ENCODE data around the gene LRMDA. TPM values are rescaled to one million over a fixed set of nuclear protein-coding genes. Genes with fewer than 3 reads are reported as not detected.

Gene LRMDA
- total RNA-seq, 3 donors from 2014 or later = 8.3 to 17.1 (median 11.1) TPM

GRCh38 chr10:76548716-76549115, 1117.3 kb downstream of the LRMDA start:
- H3K4me1 ChIP-seq = no peaks in the 10 kb centered on the region
- no peak overlapping the region for H3K4me3 ChIP-seq
- H3K27ac ChIP-seq = no peak overlapping the region
- no peaks in the 10 kb centered on the region for H3K9me3 ChIP-seq
- H3K27me3 ChIP-seq = no peaks in the 10 kb centered on the region
- no peaks in the 10 kb centered on the region for H3K36me3 ChIP-seq
- no peak for DNase-seq (ENCODE audit: low spot score in 2 of 2)
- TF ChIP-seq POLR2AphosphoS5 (IDR thresholded peaks at IDR 0.05) (no peak), CTCF (IDR thresholded peaks at IDR 0.05) (no peak), POLR2A (IDR thresholded peaks at IDR 0.05) (no peak)
- intact Hi-C loops (cut with DNase I; ENCODE audit: low total_unique reads) = no loop called here

GRCh38 chr10:76549171-76549570, 1117.7 kb downstream of the LRMDA start:
- TF ChIP-seq CTCF (IDR thresholded peaks at IDR 0.05) = no peak
- no peak for TF ChIP-seq POLR2A (IDR thresholded peaks at IDR 0.05)
- TF ChIP-seq POLR2AphosphoS5 (IDR thresholded peaks at IDR 0.05) = no peak
- no peaks in the 10 kb centered on the region for H3K27me3 ChIP-seq
- H3K4me3 ChIP-seq = no peak overlapping the region
- H3K27ac ChIP-seq = no peak overlapping the region
- intact Hi-C loops (cut with DNase I; ENCODE audit: low total_unique reads) = no loop called here
- H3K4me1 ChIP-seq = no peaks in the 10 kb centered on the region
- DNase-seq (ENCODE audit: low spot score in 2 of 2) = no peak
- H3K9me3 ChIP-seq = no peaks in the 10 kb centered on the region
- H3K36me3 ChIP-seq = no peaks in the 10 kb centered on the region

- no peak for DNase-seq (ENCODE audit: low spot score in 2 of 2)
- TF ChIP-seq CTCF (IDR thresholded peaks at IDR 0.05) = no peak
- no peak for TF ChIP-seq POLR2A (IDR thresholded peaks at IDR 0.05)
- no peak for TF ChIP-seq POLR2AphosphoS5 (IDR thresholded peaks at IDR 0.05)
- Histone ChIP-seq H3K27ac (no peak overlapping the region), H3K4me3 (no peak overlapping the region), H3K4me1 (no peaks in the 10 kb centered on the region), H3K36me3 (no peaks in the 10 kb centered on the region), H3K27me3 (no peaks in the 10 kb centered on the region), H3K9me3 (no peaks in the 10 kb centered on the region)
- intact Hi-C loops (cut with DNase I; ENCODE audit: low total_unique reads) = no loop called here
Observed at GRCh38 chr10:76550806-76551205, 1119.4 kb downstream of the LRMDA start.

- H3K27me3 ChIP-seq = no peaks in the 10 kb centered on the region
- H3K36me3 ChIP-seq = no peaks in the 10 kb centered on the region
- H3K9me3 ChIP-seq = no peaks in the 10 kb centered on the region
- H3K4me1 ChIP-seq = no peaks in the 10 kb centered on the region
- no peak for DNase-seq (ENCODE audit: low spot score in 2 of 2)
- H3K4me3 ChIP-seq = no peak overlapping the region
- intact Hi-C loops (cut with DNase I; ENCODE audit: low total_unique reads) = no loop called here
- no peak overlapping the region for H3K27ac ChIP-seq
- TF ChIP-seq POLR2AphosphoS5 (IDR thresholded peaks at IDR 0.05) = no peak
- TF ChIP-seq CTCF (IDR thresholded peaks at IDR 0.05) = no peak
- TF ChIP-seq POLR2A (IDR thresholded peaks at IDR 0.05) = no peak
Observed at GRCh38 chr10:76552091-76552873, 1120.9 kb downstream of the LRMDA start.

- Histone ChIP-seq H3K27me3 (no peaks in the 10 kb centered on the region), H3K36me3 (no peaks in the 10 kb centered on the region), H3K27ac (peak overlapping the region; percentile 2 to 26), H3K4me1 (no peaks in the 10 kb centered on the region), H3K4me3 (no peak overlapping the region), H3K9me3 (no peaks in the 10 kb centered on the region)
- intact Hi-C loops (cut with DNase I; ENCODE audit: low total_unique reads) = no loop called here
- DNase-seq (ENCODE audit: low spot score in 2 of 2) = no peak
- TF ChIP-seq POLR2A (IDR thresholded peaks at IDR 0.05) (no peak), CTCF (IDR thresholded peaks at IDR 0.05) (no peak), POLR2AphosphoS5 (IDR thresholded peaks at IDR 0.05) (no peak)
Observed at GRCh38 chr10:76553263-76554032, 1122.0 kb downstream of the LRMDA start.
